Body of pancreas (tissue), 4 donors: ENCODE data around the gene RNF166.

ENCODE experiments used
- POLR2A ChIP-seq, 3 donors: fragments of 450-650 bp; IDR thresholded peaks; one replicate each; pipeline ENCODE4 v1.6.1; 2016; ENCODE audit warnings: antibody characterized with exemption in 3 of 3, mild to moderate bottlenecking in 2 of 3
- TF ChIP-seq, protein P1 (sequence below), 7 experiments: fragments of 450-650 bp in 4 of 7; fragments of 200-600 bp in 3 of 7; sonication (generic) in 3 of 7; IDR thresholded peaks; one replicate each; pipeline ENCODE4 v1.5.1; 2016 to 2019; ENCODE audit warnings: antibody characterized with exemption in 7 of 7

DNA sequence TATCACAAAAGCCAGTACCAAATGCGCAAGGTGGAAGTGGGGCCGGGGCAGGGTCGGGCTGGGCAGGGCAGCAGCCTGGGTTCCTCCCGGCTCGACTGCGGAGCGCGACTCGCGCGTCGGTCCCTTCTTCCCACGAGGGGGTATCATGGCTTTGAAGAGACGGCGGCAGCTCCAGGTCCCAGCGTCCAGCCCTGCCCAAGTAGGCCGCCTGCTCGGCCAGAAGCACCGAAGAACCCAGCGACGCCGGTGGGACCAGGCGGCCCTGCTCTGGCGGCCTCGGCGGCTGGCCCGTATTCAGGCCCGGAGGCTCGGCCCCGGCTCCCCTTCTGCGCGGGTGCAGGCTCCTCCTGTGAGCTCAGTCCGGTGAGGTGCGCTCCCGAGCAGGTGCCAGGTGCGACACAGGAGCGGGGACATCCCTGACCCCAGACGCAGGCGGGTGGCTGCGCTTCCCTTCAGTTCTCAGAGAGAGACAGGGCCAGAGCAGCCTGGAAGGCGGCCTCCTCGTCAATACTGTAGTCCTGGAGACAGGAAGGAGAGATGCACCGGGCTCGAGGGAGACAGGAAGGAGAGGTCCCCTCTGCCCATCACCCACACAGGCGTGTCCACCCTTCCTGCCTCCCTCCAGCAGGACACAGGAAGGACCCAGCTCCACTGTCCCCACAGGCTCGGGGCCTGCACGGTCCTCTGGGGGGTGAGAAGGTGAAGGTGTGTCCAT, 8.9 kb downstream of the RNF166 start:
- TF ChIP-seq, protein P1, sequence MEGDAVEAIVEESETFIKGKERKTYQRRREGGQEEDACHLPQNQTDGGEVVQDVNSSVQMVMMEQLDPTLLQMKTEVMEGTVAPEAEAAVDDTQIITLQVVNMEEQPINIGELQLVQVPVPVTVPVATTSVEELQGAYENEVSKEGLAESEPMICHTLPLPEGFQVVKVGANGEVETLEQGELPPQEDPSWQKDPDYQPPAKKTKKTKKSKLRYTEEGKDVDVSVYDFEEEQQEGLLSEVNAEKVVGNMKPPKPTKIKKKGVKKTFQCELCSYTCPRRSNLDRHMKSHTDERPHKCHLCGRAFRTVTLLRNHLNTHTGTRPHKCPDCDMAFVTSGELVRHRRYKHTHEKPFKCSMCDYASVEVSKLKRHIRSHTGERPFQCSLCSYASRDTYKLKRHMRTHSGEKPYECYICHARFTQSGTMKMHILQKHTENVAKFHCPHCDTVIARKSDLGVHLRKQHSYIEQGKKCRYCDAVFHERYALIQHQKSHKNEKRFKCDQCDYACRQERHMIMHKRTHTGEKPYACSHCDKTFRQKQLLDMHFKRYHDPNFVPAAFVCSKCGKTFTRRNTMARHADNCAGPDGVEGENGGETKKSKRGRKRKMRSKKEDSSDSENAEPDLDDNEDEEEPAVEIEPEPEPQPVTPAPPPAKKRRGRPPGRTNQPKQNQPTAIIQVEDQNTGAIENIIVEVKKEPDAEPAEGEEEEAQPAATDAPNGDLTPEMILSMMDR (IDR thresholded peaks at IDR 0.05) = no peak
- TF ChIP-seq POLR2A (IDR thresholded peaks at IDR 0.05) = no peak
